Caco-2 (cell line): ENCODE measurements around the gene MAPT. TPM values are rescaled to one million over a fixed set of nuclear protein-coding genes. Genes with fewer than 3 reads are reported as not detected.

Source experiments
- BruUV-seq: library from RNA; stranded (reverse); fragments of 400-500 nt; replicated peaks from 2 replicates; lab custom pipeline; 2021; lab: Mats Ljungman, UMichigan
- CTCF ChIA-PET: fragments of 300-600 bp; sonication (Branson Sonifier 250); formaldehyde crosslinking; loops from one replicate; lab custom pipeline; 2022; ENCODE audit warnings: antibody characterized with exemption; lab: Charles Lee
- POLR2A ChIA-PET: fragments of 300-600 bp; sonication (Branson Sonifier 250); formaldehyde crosslinking; loops from one replicate; lab custom pipeline; 2022; ENCODE audit warnings: antibody characterized with exemption; lab: Charles Lee
- DNase-seq, 2 experiments: peaks; one replicate each; pipeline versions ENCODE4 v3.0.0 to v3.0.0-alpha.2; 2020 to 2022
- H3K27me3 ChIP-seq: replicated peaks from 2 replicates; pipeline ENCODE4 v1.6.0; 2011; ENCODE audit warnings: low read length; ENCODE audit not compliant: control insufficient read depth, insufficient read depth
- H3K36me3 ChIP-seq: 2 replicates; pipeline ENCODE4 v1.5.1; 2011; ENCODE audit warnings: low read length; ENCODE audit not compliant: control insufficient read depth, insufficient read depth
- H3K4me1 ChIP-seq: fragments of 250-450 bp; sonication (Bioruptor Pico); 2 replicates; pipeline ENCODE4 v1.5.1; 2020; ENCODE audit warnings: mild to moderate bottlenecking
- H3K4me3 ChIP-seq: 2 replicates; pipeline ENCODE4 v1.5.1; 2011; ENCODE audit warnings: low read depth, mild to moderate bottlenecking, control low read depth, low read length
- H3K9me3 ChIP-seq: fragments of 250-450 bp; sonication (Bioruptor Pico); 2 replicates; pipeline ENCODE4 v1.5.1; 2020; ENCODE audit warnings: mild to moderate bottlenecking, moderate library complexity
- H3K27ac Mint-ChIP-seq: one replicate; pipeline ENCODE4 v1.8.0; 2022; ENCODE audit warnings: mixed read lengths; ENCODE audit not compliant: unreplicated experiment
- H3K27me3 Mint-ChIP-seq: one replicate; pipeline ENCODE4 v1.8.0; 2022; ENCODE audit warnings: mixed read lengths; ENCODE audit not compliant: insufficient read depth, unreplicated experiment
- H3K36me3 Mint-ChIP-seq: one replicate; pipeline ENCODE4 v1.8.0; 2022; ENCODE audit warnings: mild to moderate bottlenecking, mixed read lengths; ENCODE audit not compliant: insufficient read depth, unreplicated experiment
- H3K4me1 Mint-ChIP-seq: one replicate; pipeline ENCODE4 v1.8.0; 2022; ENCODE audit warnings: low read depth, mixed read lengths; ENCODE audit not compliant: unreplicated experiment
- H3K4me3 Mint-ChIP-seq: one replicate; pipeline ENCODE4 v1.8.0; 2022; ENCODE audit warnings: mild to moderate bottlenecking, moderate library complexity, mixed read lengths; ENCODE audit not compliant: unreplicated experiment
- H3K9me3 Mint-ChIP-seq: one replicate; pipeline ENCODE4 v1.8.0; 2022; ENCODE audit warnings: mixed read lengths; ENCODE audit not compliant: unreplicated experiment
- intact Hi-C: fragments of 100-400 bp; cut with micrococcal nuclease; formaldehyde crosslinking; loops from one replicate; pipeline ENCODE4 v1.10.0; 2022; ENCODE audit not compliant: unreplicated experiment
- total RNA-seq: library from RNA; stranded (reverse); gene quantifications from 2 replicates; pipeline ENCODE4 v1.2.3, GENCODE V29; 2022
- TF ChIP-seq, protein P1 (sequence below), 2 experiments: fragments of 200-600 bp in 1 of 2; IDR thresholded peaks; 1 replicate in 1 of 2; 2 replicates in 1 of 2; pipeline versions ENCODE4 v1.5.1 to v1.8.0; 2011 to 2022; ENCODE audit warnings: antibody characterized with exemption in 1 of 2, control low read depth in 1 of 2, inconsistent platforms in 1 of 2, low read depth in 1 of 2, low read length in 1 of 2, mild to moderate bottlenecking in 1 of 2, moderate library complexity in 1 of 2; ENCODE audit not compliant: insufficient read depth in 1 of 2, severe bottlenecking in 1 of 2, unreplicated experiment in 1 of 2

Gene MAPT
- total RNA-seq, 1 experiment from 2014 or later = 0.95 TPM

DNA sequence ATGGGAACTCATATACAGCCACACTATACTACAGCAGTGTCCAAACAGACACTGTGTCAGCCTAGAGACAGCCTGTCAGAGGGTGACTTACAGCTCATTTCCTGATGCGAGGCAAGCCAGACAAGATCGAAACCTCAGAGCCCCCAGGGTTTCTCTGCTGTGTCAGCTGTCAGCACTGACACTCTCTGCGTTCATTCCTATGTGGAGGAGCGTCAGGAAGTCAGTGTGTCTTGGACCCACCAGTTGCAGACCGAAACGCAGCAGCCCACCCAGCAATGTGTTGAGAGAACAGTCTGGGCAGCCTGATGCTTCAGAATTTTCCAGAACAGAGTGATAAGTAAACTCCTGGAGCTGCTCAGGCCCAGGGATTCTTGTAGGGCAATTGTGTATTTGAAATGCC, 20.6 kb upstream of the MAPT start:
- POLR2A ChIA-PET = no interaction called here
- Mint-ChIP-seq H3K27me3 (peaks cover 10% of the 10 kb centered on the region), H3K4me3 (no peak overlapping the region), H3K36me3 (no peaks in the 10 kb centered on the region), H3K9me3 (no peaks in the 10 kb centered on the region), H3K4me1 (no peaks in the 10 kb centered on the region), H3K27ac (no peak overlapping the region)
- CTCF ChIA-PET = interaction anchor here (0.6 kb wide), 1 partner anchor 152 kb away, joined by 3 read pairs; no protein-coding TSS in a partner anchor
- TF ChIP-seq, protein P1, sequence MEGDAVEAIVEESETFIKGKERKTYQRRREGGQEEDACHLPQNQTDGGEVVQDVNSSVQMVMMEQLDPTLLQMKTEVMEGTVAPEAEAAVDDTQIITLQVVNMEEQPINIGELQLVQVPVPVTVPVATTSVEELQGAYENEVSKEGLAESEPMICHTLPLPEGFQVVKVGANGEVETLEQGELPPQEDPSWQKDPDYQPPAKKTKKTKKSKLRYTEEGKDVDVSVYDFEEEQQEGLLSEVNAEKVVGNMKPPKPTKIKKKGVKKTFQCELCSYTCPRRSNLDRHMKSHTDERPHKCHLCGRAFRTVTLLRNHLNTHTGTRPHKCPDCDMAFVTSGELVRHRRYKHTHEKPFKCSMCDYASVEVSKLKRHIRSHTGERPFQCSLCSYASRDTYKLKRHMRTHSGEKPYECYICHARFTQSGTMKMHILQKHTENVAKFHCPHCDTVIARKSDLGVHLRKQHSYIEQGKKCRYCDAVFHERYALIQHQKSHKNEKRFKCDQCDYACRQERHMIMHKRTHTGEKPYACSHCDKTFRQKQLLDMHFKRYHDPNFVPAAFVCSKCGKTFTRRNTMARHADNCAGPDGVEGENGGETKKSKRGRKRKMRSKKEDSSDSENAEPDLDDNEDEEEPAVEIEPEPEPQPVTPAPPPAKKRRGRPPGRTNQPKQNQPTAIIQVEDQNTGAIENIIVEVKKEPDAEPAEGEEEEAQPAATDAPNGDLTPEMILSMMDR (IDR thresholded peaks at IDR 0.05; ENCODE audit: insufficient read depth in 1 of 2, low read depth in 1 of 2, low read length in 1 of 2, severe bottlenecking in 1 of 2, unreplicated experiment in 1 of 2) = no peak
- no peaks in the 10 kb centered on the region for H3K9me3 ChIP-seq
- intact Hi-C loops = no loop called here
- no peaks in the 10 kb centered on the region for H3K36me3 ChIP-seq
- H3K4me3 ChIP-seq = no peak overlapping the region
- no peak for DNase-seq
- BruUV-seq = no TSS peak
- H3K27me3 ChIP-seq = no peaks in the 10 kb centered on the region
- H3K4me1 ChIP-seq = no peaks in the 10 kb centered on the region

DNA sequence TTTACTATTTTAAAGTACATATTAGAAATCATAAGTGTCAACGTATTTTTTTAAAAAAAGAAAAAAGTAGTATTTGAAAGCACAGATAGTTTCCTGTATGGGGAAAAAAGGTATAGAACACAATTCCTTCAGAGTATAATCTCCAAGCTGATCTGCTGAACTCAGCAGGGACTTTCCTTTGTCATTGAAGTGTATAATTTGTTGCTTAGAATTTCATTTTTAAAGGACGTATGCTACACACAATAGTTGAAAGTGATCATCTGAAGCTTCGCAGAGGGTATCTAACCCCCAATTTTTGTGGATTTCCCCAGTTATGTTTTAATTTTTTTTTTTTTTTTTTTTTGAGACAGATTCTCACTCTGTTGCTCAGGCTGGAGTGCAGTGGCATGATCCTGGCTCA, 20.2 kb upstream of the MAPT start:
- CTCF ChIA-PET = interaction anchor here (0.6 kb wide), 1 partner anchor 152 kb away, joined by 3 read pairs; no protein-coding TSS in a partner anchor
- no peaks in the 10 kb centered on the region for H3K4me1 ChIP-seq

DNA sequence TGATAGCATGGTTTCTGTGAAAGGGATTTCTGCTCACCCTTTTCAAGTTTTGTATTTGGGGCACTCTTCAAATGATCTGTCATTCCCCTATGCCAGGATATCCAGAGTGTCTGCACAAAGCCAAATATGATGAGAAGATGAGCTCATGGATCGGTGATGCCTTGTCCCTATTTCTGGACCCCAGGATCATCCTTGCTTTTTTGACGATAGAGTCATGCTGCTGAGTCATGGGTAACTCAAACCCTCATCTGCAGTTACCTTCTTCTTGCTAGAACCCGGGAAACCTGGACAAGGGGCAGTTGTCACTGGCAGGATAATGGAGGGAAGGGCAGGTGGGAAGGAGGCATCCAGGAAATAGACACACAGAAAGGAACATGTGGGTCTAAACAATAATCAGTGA, 17.8 kb upstream of the MAPT start:
- no peaks in the 10 kb centered on the region for H3K36me3 Mint-ChIP-seq
- intact Hi-C loops = no loop called here
- H3K27me3 Mint-ChIP-seq = peaks cover 10% of the 10 kb centered on the region
- no peaks in the 10 kb centered on the region for H3K4me1 Mint-ChIP-seq
- Histone ChIP-seq H3K4me3 (no peak overlapping the region), H3K9me3 (no peaks in the 10 kb centered on the region), H3K36me3 (no peaks in the 10 kb centered on the region), H3K27me3 (no peaks in the 10 kb centered on the region), H3K4me1 (no peaks in the 10 kb centered on the region)
- no peak overlapping the region for H3K4me3 Mint-ChIP-seq
- TF ChIP-seq, protein P1 (IDR thresholded peaks at IDR 0.05; ENCODE audit: insufficient read depth in 1 of 2, low read depth in 1 of 2, low read length in 1 of 2, severe bottlenecking in 1 of 2, unreplicated experiment in 1 of 2) = no peak
- BruUV-seq = no TSS peak
- ChIA-PET POLR2A (no interaction called here), CTCF (no interaction called here)
- DNase-seq = no peak
- H3K27ac Mint-ChIP-seq = no peak overlapping the region
- H3K9me3 Mint-ChIP-seq = no peaks in the 10 kb centered on the region

More for the DNA sequence above, 20.2 kb upstream of the MAPT start:
- POLR2A ChIA-PET = no interaction called here
- Mint-ChIP-seq H3K27ac (no peak overlapping the region), H3K9me3 (no peaks in the 10 kb centered on the region), H3K27me3 (peaks cover 10% of the 10 kb centered on the region), H3K4me3 (no peak overlapping the region), H3K4me1 (no peaks in the 10 kb centered on the region), H3K36me3 (no peaks in the 10 kb centered on the region)
- H3K9me3 ChIP-seq = no peaks in the 10 kb centered on the region
- H3K4me3 ChIP-seq = no peak overlapping the region
- no peaks in the 10 kb centered on the region for H3K36me3 ChIP-seq
- no peaks in the 10 kb centered on the region for H3K27me3 ChIP-seq
- TF ChIP-seq, protein P1 (IDR thresholded peaks at IDR 0.05; ENCODE audit: insufficient read depth in 1 of 2, low read depth in 1 of 2, low read length in 1 of 2, severe bottlenecking in 1 of 2, unreplicated experiment in 1 of 2) = no peak
- no peak for DNase-seq
- intact Hi-C loops = no loop called here
- no TSS peak for BruUV-seq
